C4-2B (cell line): ENCODE results near the gene NPTN.

Experiments
- ZFX ChIP-seq: fragments of 450-650 bp; IDR thresholded peaks from 2 replicates; pipeline ENCODE4 v1.6.1; 2017
- TF ChIP-seq, protein P1 (sequence below): fragments of 450-650 bp; conservative IDR thresholded peaks from 2 replicates; pipeline ENCODE4 v1.5.1; 2017; ENCODE audit warnings: mild to moderate bottlenecking

GRCh38 chr15:73637527-73637926, 4.3 kb upstream of the NPTN start:
- TF ChIP-seq, protein P1, sequence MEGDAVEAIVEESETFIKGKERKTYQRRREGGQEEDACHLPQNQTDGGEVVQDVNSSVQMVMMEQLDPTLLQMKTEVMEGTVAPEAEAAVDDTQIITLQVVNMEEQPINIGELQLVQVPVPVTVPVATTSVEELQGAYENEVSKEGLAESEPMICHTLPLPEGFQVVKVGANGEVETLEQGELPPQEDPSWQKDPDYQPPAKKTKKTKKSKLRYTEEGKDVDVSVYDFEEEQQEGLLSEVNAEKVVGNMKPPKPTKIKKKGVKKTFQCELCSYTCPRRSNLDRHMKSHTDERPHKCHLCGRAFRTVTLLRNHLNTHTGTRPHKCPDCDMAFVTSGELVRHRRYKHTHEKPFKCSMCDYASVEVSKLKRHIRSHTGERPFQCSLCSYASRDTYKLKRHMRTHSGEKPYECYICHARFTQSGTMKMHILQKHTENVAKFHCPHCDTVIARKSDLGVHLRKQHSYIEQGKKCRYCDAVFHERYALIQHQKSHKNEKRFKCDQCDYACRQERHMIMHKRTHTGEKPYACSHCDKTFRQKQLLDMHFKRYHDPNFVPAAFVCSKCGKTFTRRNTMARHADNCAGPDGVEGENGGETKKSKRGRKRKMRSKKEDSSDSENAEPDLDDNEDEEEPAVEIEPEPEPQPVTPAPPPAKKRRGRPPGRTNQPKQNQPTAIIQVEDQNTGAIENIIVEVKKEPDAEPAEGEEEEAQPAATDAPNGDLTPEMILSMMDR, result no peak
- TF ChIP-seq ZFX, result no peak
